Activated CD4-positive, alpha-beta T cell treated with anti-CD3 and anti-CD28 coated beads for 36 hours (primary cell): ENCODE data around the gene SYNE1. TPM values are rescaled to one million over a fixed set of nuclear protein-coding genes. Genes with fewer than 3 reads are reported as not detected.
A peak's percentile ranks its signal among the peaks of the same experiment; 100 is the strongest.

ENCODE experiments used
- ATAC-seq: fragments of 200-7000 bp; cut with Tn5 transposase; one replicate; pipeline ENCODE4 v1.10.0; 2021; ENCODE audit warnings: mild to moderate bottlenecking, moderate library complexity
- CTCF ChIA-PET: fragments of 350-600 bp; sonication (Branson Sonifier 250); formaldehyde crosslinking; loops from one replicate; lab custom pipeline; 2021; ENCODE audit warnings: antibody characterized with exemption; lab: Charles Lee
- POLR2A ChIA-PET: fragments of 350-600 bp; sonication (Branson Sonifier 250); formaldehyde crosslinking; loops from one replicate; lab custom pipeline; 2021; ENCODE audit warnings: antibody characterized with exemption, inconsistent platforms; lab: Charles Lee
- DNase-seq: peaks from one replicate; pipeline ENCODE4 v3.0.0-alpha.2; 2020
- H3K27ac Mint-ChIP-seq: one replicate; pipeline ENCODE4 v1.8.0; 2021; ENCODE audit warnings: mixed read lengths
- H3K27me3 Mint-ChIP-seq: one replicate; pipeline ENCODE4 v1.8.0; 2021; ENCODE audit warnings: mixed read lengths
- H3K36me3 Mint-ChIP-seq: one replicate; pipeline ENCODE4 v1.8.0; 2021; ENCODE audit warnings: low read depth, mixed read lengths
- H3K4me1 Mint-ChIP-seq: one replicate; pipeline ENCODE4 v1.8.0; 2021; ENCODE audit warnings: mixed read lengths
- H3K4me3 Mint-ChIP-seq: one replicate; pipeline ENCODE4 v1.8.0; 2021; ENCODE audit warnings: mild to moderate bottlenecking, moderate library complexity, mixed read lengths
- H3K9me3 Mint-ChIP-seq: one replicate; pipeline ENCODE4 v1.8.0; 2021; ENCODE audit warnings: low read depth, mixed read lengths
- intact Hi-C, 2 experiments: fragments of 100-400 bp; cut with DNase I in 1 of 2; cut with micrococcal nuclease in 1 of 2; formaldehyde crosslinking; loops; one replicate each; pipeline versions ENCODE4 v1.14.2 to v1.15.1; 2022 to 2024; cut with DNase I, micrococcal nuclease
- total RNA-seq, 2 experiments: library from RNA; stranded (reverse); gene quantifications; one replicate each; pipeline ENCODE4 v1.2.3, GENCODE V29; 2021

The SYNE1 gene
- total RNA-seq, 2 experiments from 2014 or later: 20.8 to 21.9 TPM

- POLR2A ChIA-PET: no interaction called here
Measured at GRCh38 chr6:152270301-152270925, 366.7 kb downstream of the SYNE1 start.

DNA sequence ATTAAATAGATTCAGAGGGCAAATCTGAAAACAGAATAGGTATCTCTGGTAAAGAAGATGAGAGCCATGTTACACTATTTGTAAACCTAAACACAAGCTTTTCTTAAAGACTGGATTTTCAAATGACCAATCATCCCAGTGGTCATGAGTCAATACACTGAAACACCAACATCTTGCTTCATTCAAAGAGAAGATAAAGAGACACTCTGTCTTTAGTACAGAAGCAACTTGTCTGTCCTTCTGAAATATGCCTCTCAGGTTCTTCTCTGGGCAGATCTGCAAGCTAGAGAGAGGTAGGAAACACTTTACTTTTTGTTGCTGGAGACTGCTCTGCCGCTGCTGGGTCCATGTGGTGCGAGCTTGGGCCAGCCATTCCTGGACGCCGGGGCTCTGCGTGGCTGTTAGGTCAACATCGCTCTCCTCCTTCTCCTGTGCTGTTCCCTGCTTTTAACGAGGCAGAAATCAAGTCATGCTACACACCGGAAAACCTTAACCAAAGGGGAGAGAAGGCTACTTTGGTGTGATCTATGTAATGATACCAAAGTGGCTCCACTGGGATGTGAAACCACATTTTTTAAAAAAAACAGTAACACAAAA, 368.2 kb downstream of the SYNE1 start:
- H3K4me3 Mint-ChIP-seq: no peak overlapping the region
- peaks cover 11% of the 10 kb centered on the region for H3K4me1 Mint-ChIP-seq
- CTCF ChIA-PET: interaction anchor here (0.7 to 2.3 kb wide), 8 partner anchors 33 to 772 kb away, joined by 3 to 11 read pairs (median 4); no protein-coding TSS in a partner anchor
- intact Hi-C loops: loop anchor here (1.0 to 5.0 kb wide), 5 partner anchors 63 to 594 kb away; no protein-coding TSS in a partner anchor
- peaks cover 8% of the 10 kb centered on the region for H3K36me3 Mint-ChIP-seq
- POLR2A ChIA-PET: no interaction called here
- no peak for DNase-seq
- no peaks in the 10 kb centered on the region for H3K9me3 Mint-ChIP-seq
- H3K27me3 Mint-ChIP-seq: no peaks in the 10 kb centered on the region
- ATAC-seq: no peak
- no peak overlapping the region for H3K27ac Mint-ChIP-seq

More at GRCh38 chr6:152270301-152270925, 366.7 kb downstream of the SYNE1 start:
- intact Hi-C loops: no loop called here
- DNase-seq (no peak), ATAC-seq (no peak)
- no peaks in the 10 kb centered on the region for H3K27me3 Mint-ChIP-seq
- peak overlapping the region; percentile 43 for H3K27ac Mint-ChIP-seq
- no peaks in the 10 kb centered on the region for H3K9me3 Mint-ChIP-seq
- H3K36me3 Mint-ChIP-seq: peaks cover 2% of the 10 kb centered on the region
- no peak overlapping the region for H3K4me3 Mint-ChIP-seq
- H3K4me1 Mint-ChIP-seq: peaks cover 11% of the 10 kb centered on the region
- CTCF ChIA-PET: interaction anchor here (0.6 to 1.7 kb wide), 4 partner anchors 34 to 146 kb away, joined by 3 to 9 read pairs (median 4); no protein-coding TSS in a partner anchor

DNA sequence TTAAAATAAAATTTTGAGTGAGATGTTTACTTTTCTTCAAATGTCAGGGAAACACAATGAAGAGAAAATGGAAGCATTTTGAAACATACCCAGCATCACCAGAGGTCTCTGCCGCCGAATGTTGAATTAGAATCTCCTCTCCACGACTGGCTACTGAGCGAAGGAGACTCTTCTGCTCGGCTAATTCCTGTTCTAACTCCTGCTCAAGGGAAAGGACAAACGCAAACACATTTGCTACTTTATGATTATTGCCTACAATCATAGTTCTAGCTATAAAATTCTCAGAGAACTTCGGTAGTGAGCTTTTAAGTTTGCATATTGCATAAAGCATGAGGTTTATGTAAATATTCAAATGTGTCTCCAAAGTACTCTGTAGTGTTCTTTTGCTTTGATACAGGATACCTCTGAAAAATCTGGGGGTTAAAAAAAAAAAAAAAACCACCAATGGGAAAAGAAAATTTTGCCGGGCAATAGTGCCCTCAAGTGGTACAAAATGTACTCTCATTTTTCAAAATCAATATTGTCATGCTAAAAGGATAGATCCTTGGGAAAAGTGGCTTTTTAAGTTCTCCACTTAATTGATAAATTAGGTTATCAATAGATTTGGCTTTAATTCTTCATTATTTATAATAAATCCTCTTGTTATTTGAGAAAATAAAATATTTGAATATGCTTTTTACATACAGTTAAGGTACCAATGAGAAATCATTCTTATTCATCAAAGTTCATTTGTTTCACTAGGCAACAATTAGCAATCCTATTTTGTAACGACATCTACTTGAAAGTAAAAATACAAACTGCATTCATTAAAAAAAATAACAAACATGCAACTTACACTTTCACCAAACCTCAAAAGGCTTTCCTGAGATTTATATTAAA, 369.0 kb downstream of the SYNE1 start:
- DNase-seq: peak; percentile 42
- ChIA-PET POLR2A (no interaction called here), CTCF (interaction anchor here (0.7 to 2.3 kb wide), 18 partner anchors 9 to 772 kb away, joined by 3 to 11 read pairs (median 3); no protein-coding TSS in a partner anchor)
- no peak overlapping the region for H3K27ac Mint-ChIP-seq
- H3K36me3 Mint-ChIP-seq: peaks cover 13% of the 10 kb centered on the region
- peaks cover 11% of the 10 kb centered on the region for H3K4me1 Mint-ChIP-seq
- intact Hi-C loops: loop anchor here (1.0 to 5.0 kb wide), 5 partner anchors 62 to 593 kb away; no protein-coding TSS in a partner anchor
- H3K27me3 Mint-ChIP-seq: no peaks in the 10 kb centered on the region
- H3K9me3 Mint-ChIP-seq: no peaks in the 10 kb centered on the region
- H3K4me3 Mint-ChIP-seq: no peak overlapping the region
- no peak for ATAC-seq

GRCh38 chr6:152265651-152266050, 371.5 kb downstream of the SYNE1 start:
- no peak for ATAC-seq
- POLR2A ChIA-PET: no interaction called here
- peaks cover 7% of the 10 kb centered on the region for H3K9me3 Mint-ChIP-seq
- H3K36me3 Mint-ChIP-seq: peaks cover 29% of the 10 kb centered on the region
- DNase-seq: no peak
- peaks cover 2% of the 10 kb centered on the region for H3K4me1 Mint-ChIP-seq
- CTCF ChIA-PET: interaction anchor here (0.9 to 1.6 kb wide), 2 partner anchors 25 to 587 kb away, joined by 3 to 4 read pairs; no protein-coding TSS in a partner anchor
- no peak overlapping the region for H3K4me3 Mint-ChIP-seq
- no peaks in the 10 kb centered on the region for H3K27me3 Mint-ChIP-seq
- H3K27ac Mint-ChIP-seq: no peak overlapping the region
- intact Hi-C loops: loop anchor here (5.0 kb wide), 2 partner anchors 138 to 573 kb away; no protein-coding TSS in a partner anchor

DNA sequence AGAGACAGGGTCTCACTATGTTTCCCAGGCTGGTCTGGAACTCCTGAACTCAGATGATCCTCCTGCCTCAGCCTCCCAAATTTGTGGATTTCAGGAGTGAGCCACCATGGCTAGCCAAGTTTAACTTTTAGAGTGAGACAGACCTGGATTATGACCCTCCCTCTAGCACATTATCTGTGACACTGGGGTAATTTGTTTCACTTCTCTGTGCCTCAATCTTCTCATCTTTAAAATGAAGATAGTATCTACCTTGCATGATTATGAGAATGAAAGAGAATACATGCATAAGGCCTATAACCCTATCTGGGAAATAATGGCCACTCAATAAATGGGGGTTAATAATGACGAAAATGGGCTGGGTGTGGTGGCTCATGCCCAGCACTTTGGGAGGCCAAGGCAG, 373.6 kb downstream of the SYNE1 start:
- H3K36me3 Mint-ChIP-seq: peaks cover 40% of the 10 kb centered on the region
- POLR2A ChIA-PET: no interaction called here
- no peaks in the 10 kb centered on the region for H3K4me1 Mint-ChIP-seq
- no peak for DNase-seq
- no peaks in the 10 kb centered on the region for H3K27me3 Mint-ChIP-seq
- H3K9me3 Mint-ChIP-seq: peaks cover 7% of the 10 kb centered on the region
- no peak overlapping the region for H3K27ac Mint-ChIP-seq
- intact Hi-C loops: no loop called here
- H3K4me3 Mint-ChIP-seq: no peak overlapping the region
- no peak for ATAC-seq
- CTCF ChIA-PET: no interaction called here

GRCh38 chr6:152261179-152261578, 376.0 kb downstream of the SYNE1 start:
- DNase-seq (no peak), ATAC-seq (no peak)
- ChIA-PET POLR2A (no interaction called here), CTCF (no interaction called here)
- Mint-ChIP-seq H3K27ac (no peak overlapping the region), H3K27me3 (no peaks in the 10 kb centered on the region), H3K9me3 (peaks cover 7% of the 10 kb centered on the region), H3K36me3 (peaks cover 44% of the 10 kb centered on the region), H3K4me1 (no peaks in the 10 kb centered on the region), H3K4me3 (no peak overlapping the region)
- intact Hi-C loops: no loop called here

DNA sequence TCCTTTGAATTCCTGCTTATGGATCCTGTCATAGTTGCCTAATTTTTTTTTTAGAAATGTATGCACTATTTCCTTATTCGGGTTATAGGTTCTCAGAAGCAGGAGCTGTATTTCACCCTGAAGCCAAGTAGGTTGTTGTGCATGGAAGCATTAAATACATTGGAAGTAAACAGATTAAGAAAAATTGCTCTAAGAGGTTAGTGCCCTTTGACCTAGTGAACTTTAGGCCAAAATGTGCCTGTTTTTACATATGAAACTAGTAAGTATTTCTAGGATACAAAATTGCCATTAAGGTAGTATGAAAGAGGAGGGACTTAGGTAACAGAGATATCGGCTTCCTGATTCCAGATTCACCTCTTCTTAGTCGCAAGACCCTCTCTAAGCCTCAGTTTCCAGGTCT, 377.9 kb downstream of the SYNE1 start:
- Mint-ChIP-seq H3K4me1 (no peaks in the 10 kb centered on the region), H3K9me3 (peaks cover 7% of the 10 kb centered on the region), H3K4me3 (no peak overlapping the region), H3K27ac (no peak overlapping the region), H3K36me3 (peaks cover 41% of the 10 kb centered on the region), H3K27me3 (no peaks in the 10 kb centered on the region)
- ChIA-PET CTCF (interaction anchor here (0.6 to 1.6 kb wide), 4 partner anchors 8 to 808 kb away, joined by 3 to 4 read pairs (median 3); no protein-coding TSS in a partner anchor), POLR2A (no interaction called here)
- ATAC-seq (no peak), DNase-seq (no peak)
- intact Hi-C loops: no loop called here

DNA sequence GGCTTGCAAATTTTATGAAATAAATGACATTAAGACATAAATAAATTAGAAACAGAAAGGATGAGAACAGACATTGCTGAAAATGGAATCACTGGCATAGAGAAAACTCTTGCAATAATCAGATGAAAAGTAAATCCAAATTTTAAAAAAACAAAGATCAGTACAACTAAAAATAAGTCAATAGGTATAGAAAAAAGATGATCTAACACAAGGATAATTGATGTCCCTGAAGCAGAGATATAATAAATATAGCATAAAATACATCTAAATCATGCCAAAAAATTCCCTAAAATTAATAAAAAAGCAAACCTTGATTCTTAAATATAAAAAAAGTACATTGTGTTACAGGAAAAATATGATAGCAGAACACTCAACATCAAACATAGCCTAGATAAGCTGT, 379.6 kb downstream of the SYNE1 start:
- peaks cover under 1% of the 10 kb centered on the region for H3K9me3 Mint-ChIP-seq
- no peaks in the 10 kb centered on the region for H3K27me3 Mint-ChIP-seq
- POLR2A ChIA-PET: no interaction called here
- no peak for DNase-seq
- H3K27ac Mint-ChIP-seq: no peak overlapping the region
- H3K4me3 Mint-ChIP-seq: no peak overlapping the region
- ATAC-seq: no peak
- peaks cover 34% of the 10 kb centered on the region for H3K36me3 Mint-ChIP-seq
- intact Hi-C loops: no loop called here
- CTCF ChIA-PET: interaction anchor here (0.9 kb wide), 2 partner anchors 10 to 47 kb away, joined by 3 to 4 read pairs; no protein-coding TSS in a partner anchor
- no peaks in the 10 kb centered on the region for H3K4me1 Mint-ChIP-seq

GRCh38 chr6:152250127-152250526, 387.0 kb downstream of the SYNE1 start:
- Mint-ChIP-seq H3K36me3 (peaks cover 16% of the 10 kb centered on the region), H3K9me3 (no peaks in the 10 kb centered on the region), H3K27me3 (no peaks in the 10 kb centered on the region), H3K4me3 (no peak overlapping the region), H3K27ac (no peak overlapping the region), H3K4me1 (no peaks in the 10 kb centered on the region)
- no peak for ATAC-seq
- CTCF ChIA-PET: no interaction called here
- POLR2A ChIA-PET: no interaction called here
- intact Hi-C loops: no loop called here
- DNase-seq: no peak

- POLR2A ChIA-PET: no interaction called here
- intact Hi-C loops: no loop called here
Measured at GRCh38 chr6:152248980-152249379, 388.2 kb downstream of the SYNE1 start.

More at GRCh38 chr6:152248980-152249379, 388.2 kb downstream of the SYNE1 start:
- H3K9me3 Mint-ChIP-seq: no peaks in the 10 kb centered on the region
- H3K4me1 Mint-ChIP-seq: no peaks in the 10 kb centered on the region
- H3K27ac Mint-ChIP-seq: no peak overlapping the region
- no peak for ATAC-seq
- H3K4me3 Mint-ChIP-seq: no peak overlapping the region
- CTCF ChIA-PET: interaction anchor here (0.9 kb wide), 1 partner anchor 16 kb away, joined by 5 read pairs; no protein-coding TSS in a partner anchor
- no peaks in the 10 kb centered on the region for H3K27me3 Mint-ChIP-seq
- H3K36me3 Mint-ChIP-seq: peaks cover 13% of the 10 kb centered on the region
- no peak for DNase-seq
